Glomerular visceral epithelial cell (primary cell): ENCODE data around the gene ZNRF3.

Experiments used
- DNase-seq: peaks from one replicate; pipeline ENCODE4 v3.0.0-alpha.2; 2016; ENCODE audit errors: extremely low spot score

Gene ZNRF3

GRCh38 chr22:29088809-29089208 lies 205.4 kb downstream of the ZNRF3 start:
- DNase-seq: no peak

GRCh38 chr22:29089507-29089906 lies 206.1 kb downstream of the ZNRF3 start:
- DNase-seq: no peak

- no peak for DNase-seq
These were observed 206.7 kb downstream of the ZNRF3 start for GRCh38 chr22:29090039-29090438.

- DNase-seq: no peak
These were observed 208.9 kb downstream of the ZNRF3 start for GRCh38 chr22:29092243-29092642.

GRCh38 chr22:29093030-29093429 lies 209.7 kb downstream of the ZNRF3 start:
- DNase-seq: no peak

GRCh38 chr22:29093501-29094300 lies 210.3 kb downstream of the ZNRF3 start:
- DNase-seq: peak; percentile 11

GRCh38 chr22:29095459-29095858 lies 212.1 kb downstream of the ZNRF3 start:
- no peak for DNase-seq

GRCh38 chr22:29096736-29097669 lies 213.6 kb downstream of the ZNRF3 start:
- no peak for DNase-seq

GRCh38 chr22:29098296-29098695 lies 214.9 kb downstream of the ZNRF3 start:
- no peak for DNase-seq

- no peak for DNase-seq
These were observed 218.9 kb downstream of the ZNRF3 start for GRCh38 chr22:29102300-29102699.

GRCh38 chr22:29103121-29103520 lies 219.7 kb downstream of the ZNRF3 start:
- DNase-seq: no peak

GRCh38 chr22:29105468-29105867 lies 222.1 kb downstream of the ZNRF3 start:
- peak; percentile 33 for DNase-seq

- DNase-seq: no peak
These were observed 223.5 kb downstream of the ZNRF3 start for GRCh38 chr22:29106839-29107238.
